ENCODE data around the gene MAGI2.

DNA sequence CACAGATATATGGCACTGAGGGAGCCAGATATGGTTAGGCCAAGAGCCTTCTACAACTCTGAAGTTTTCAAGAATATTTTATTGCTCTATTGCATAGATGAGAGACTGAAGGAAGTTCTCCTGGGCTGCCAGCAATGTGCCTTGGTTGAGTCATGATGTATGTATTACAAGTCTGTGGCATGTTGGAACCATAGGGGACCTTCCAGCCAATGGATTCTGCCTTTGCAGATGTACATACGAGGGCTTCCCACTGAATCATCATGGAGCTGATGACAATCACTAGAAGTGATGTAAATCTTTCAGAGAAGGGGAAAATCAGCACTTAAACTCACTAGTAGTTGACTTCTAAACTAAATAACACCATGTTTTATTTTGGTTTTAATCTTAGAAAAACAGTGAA, 1235.4 kb downstream of the MAGI2 start:
- TF ChIP-seq, protein P1, sequence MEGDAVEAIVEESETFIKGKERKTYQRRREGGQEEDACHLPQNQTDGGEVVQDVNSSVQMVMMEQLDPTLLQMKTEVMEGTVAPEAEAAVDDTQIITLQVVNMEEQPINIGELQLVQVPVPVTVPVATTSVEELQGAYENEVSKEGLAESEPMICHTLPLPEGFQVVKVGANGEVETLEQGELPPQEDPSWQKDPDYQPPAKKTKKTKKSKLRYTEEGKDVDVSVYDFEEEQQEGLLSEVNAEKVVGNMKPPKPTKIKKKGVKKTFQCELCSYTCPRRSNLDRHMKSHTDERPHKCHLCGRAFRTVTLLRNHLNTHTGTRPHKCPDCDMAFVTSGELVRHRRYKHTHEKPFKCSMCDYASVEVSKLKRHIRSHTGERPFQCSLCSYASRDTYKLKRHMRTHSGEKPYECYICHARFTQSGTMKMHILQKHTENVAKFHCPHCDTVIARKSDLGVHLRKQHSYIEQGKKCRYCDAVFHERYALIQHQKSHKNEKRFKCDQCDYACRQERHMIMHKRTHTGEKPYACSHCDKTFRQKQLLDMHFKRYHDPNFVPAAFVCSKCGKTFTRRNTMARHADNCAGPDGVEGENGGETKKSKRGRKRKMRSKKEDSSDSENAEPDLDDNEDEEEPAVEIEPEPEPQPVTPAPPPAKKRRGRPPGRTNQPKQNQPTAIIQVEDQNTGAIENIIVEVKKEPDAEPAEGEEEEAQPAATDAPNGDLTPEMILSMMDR (conservative IDR thresholded peaks at IDR 0.05; ENCODE audit: low read length), result no peak
- TF ChIP-seq EZH2phosphoT487 (IDR thresholded peaks at IDR 0.05; ENCODE audit: borderline replicate concordance), result no peak

Data from Loucy (cell line).